Activated T-helper 1 cell treated with anti-CD3 and anti-CD28 coated beads, Interleukin-12 subunit alpha, Interleukin-12 subunit beta, Interleukin-2, Interleukin-4 antibody, amounts not matched to agents 30 ng/mL and 10 ng/mL and 1 ng/mL, durations not matched to agents 14 hours and 24 hours and 36 hours (primary cell): ENCODE data around the gene MVD. TPM values are rescaled to one million over a fixed set of nuclear protein-coding genes. Genes with fewer than 3 reads are reported as not detected.

Experiments used
- DNase-seq: peaks from one replicate; pipeline ENCODE4 v3.0.0; 2021; ENCODE audit warnings: low spot score
- H3K27ac Mint-ChIP-seq: one replicate; pipeline ENCODE4 v1.8.0; 2021; ENCODE audit warnings: mild to moderate bottlenecking, mixed read lengths
- H3K27me3 Mint-ChIP-seq: one replicate; pipeline ENCODE4 v1.8.0; 2022; ENCODE audit warnings: mild to moderate bottlenecking, moderate library complexity, mixed read lengths; ENCODE audit not compliant: insufficient read depth
- H3K36me3 Mint-ChIP-seq: one replicate; pipeline ENCODE4 v1.8.0; 2021; ENCODE audit warnings: low read depth, mixed read lengths
- H3K4me1 Mint-ChIP-seq: one replicate; pipeline ENCODE4 v1.8.0; 2021; ENCODE audit warnings: low read depth, mixed read lengths
- H3K4me3 Mint-ChIP-seq: one replicate; pipeline ENCODE4 v1.8.0; 2021; ENCODE audit warnings: mild to moderate bottlenecking, moderate library complexity, mixed read lengths
- H3K9me3 Mint-ChIP-seq: one replicate; pipeline ENCODE4 v1.8.0; 2021; ENCODE audit warnings: mixed read lengths
- intact Hi-C: fragments of 100-400 bp; cut with micrococcal nuclease; formaldehyde crosslinking; loops from one replicate; pipeline ENCODE4 v1.15.1; 2024
- total RNA-seq: library from RNA; stranded (reverse); gene quantifications from 2 replicates; pipeline ENCODE4 v1.2.3, GENCODE V29; 2022

MVD gene
- total RNA-seq, 1 donor from 2014 or later, result 88.8 TPM

DNA sequence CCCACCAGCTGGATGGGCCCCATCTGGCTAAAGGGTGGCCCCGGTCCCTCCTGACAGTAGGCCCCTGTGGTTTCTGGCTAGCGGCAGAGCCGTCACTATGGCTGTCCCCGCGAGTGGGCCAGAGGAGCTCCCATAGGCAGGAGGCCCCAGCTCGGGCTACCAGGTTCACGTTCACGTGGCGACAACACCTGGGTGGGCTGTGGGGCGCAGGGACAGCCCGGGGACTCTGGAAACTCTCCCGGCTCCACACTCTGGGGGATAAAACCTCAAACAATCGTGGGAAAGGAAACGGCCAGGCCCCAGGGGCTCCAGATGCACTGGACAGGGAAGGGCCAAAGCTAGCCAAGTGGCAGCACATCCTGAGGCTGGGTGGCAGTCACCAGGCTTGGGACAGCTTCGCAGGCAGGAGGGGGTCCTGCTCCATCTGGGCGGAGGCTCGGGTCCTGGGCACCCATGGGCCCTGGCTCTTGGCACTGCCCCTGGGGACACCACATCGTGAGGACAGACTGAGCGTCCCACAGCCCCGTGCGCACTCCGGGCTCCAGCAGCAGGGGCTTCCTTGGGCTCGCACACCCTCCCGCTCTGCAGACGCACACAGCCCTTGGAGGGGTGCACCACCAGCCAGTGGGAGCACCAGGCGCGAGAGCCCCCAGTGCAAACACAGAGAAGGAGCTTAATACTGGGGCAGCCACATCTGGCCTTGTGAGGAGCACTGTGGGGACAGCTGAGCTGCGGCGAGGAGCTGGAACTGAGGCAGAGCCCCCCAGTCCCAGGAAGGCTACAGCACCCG is 38.9 kb upstream of the MVD start:
- Mint-ChIP-seq H3K4me3 (peak overlapping the region; percentile 89), H3K27me3 (no peaks in the 10 kb centered on the region), H3K4me1 (peaks cover 57% of the 10 kb centered on the region), H3K9me3 (no peaks in the 10 kb centered on the region), H3K27ac (peak overlapping the region; percentile 94), H3K36me3 (peaks cover 22% of the 10 kb centered on the region)
- intact Hi-C loops, result loop anchor here (1.0 to 10.0 kb wide), 8 partner anchors 15 to 747 kb away; partner anchors contain the start of genes BANP, CDT1, CYBA and IL17C
- no peak for DNase-seq

DNA sequence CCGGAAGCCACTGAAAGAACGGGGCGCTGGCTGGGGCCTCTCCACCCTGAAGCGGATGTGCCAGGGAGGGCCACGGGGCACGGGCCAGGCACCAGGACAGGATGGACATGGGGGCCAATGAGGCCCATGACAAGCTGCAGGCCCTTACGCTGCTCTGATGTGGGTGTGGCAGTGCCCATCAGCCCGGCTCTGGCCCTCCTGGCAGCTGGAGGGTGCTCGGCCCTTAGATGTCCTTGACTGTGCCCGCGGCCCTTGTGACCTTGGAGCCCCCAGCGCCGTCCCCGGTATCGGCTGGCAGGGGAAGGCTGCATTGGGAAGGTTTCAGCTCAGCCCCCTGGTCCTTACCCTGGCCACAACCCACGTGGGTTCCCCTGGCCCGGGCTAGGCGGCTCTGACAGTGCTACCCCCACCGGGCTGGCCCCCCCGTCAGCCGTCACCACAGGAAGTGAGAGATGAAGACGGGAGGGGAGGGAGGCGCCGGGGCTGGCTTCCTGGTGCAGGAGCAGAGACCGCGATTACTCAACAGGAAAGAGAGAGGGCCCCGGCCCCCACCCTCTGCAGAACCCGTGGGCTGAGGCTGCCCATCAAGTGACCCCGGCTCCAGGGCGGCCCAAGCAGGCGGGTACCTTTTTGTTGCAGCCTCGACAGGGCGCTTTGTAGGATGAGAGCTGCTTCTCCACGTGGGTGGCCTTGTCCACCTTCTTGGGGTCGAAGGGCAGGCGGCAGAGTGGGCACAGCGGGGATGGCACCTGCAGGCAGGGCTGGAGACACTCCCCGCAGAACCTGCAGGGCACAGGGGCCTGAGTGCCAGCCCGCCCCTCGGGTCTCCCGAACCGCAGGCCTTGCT is 38.0 kb upstream of the MVD start:
- no peaks in the 10 kb centered on the region for H3K9me3 Mint-ChIP-seq
- peak overlapping the region; percentile 94 for H3K27ac Mint-ChIP-seq
- peaks cover 57% of the 10 kb centered on the region for H3K4me1 Mint-ChIP-seq
- H3K4me3 Mint-ChIP-seq, result peak overlapping the region; percentile 89
- H3K36me3 Mint-ChIP-seq, result peaks cover 22% of the 10 kb centered on the region
- DNase-seq, result peak; percentile 92
- H3K27me3 Mint-ChIP-seq, result no peaks in the 10 kb centered on the region
- intact Hi-C loops, result loop anchor here (1.0 to 10.0 kb wide), 7 partner anchors 15 to 746 kb away; partner anchors contain the start of genes BANP, CDT1, IL17C and MVD

DNA sequence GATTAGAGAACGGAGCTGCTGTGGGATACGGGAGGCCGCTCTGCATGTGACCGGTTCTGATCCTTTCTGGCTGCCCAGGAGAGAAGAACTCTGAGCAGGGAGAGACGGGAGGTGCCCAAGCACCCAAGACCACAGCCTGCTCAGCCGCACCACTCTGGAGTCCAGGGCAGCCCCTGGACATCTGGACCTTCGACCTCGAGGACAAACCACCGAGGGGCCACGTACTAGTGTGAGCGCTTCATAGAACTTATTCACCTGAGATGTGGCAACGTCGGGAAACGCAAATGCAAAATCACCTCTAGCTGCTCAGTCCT is 37.4 kb upstream of the MVD start:
- H3K36me3 Mint-ChIP-seq, result peaks cover 22% of the 10 kb centered on the region
- peak overlapping the region; percentile 94 for H3K27ac Mint-ChIP-seq
- peaks cover 55% of the 10 kb centered on the region for H3K4me1 Mint-ChIP-seq

DNA sequence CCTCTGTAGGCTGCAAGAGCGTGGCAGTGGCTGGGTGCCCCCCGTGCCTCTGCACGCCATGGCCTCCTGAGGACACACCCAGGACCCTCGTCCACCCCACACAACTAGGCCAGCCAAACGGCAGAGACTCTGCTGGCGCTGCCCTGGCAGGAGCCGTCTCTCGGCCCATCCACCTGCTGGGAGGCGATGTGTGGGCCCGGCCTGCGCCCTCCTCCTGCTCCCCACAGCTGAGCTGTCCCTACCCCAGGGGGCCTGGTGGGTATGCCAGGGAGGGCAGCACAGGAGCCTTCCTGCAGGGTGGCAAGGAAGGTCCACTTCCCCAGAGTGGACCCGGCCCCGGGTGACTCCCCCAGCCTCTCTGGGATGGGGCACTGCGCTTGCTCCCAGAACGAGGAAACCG is 36.3 kb upstream of the MVD start:
- H3K27ac Mint-ChIP-seq, result no peak overlapping the region
- H3K27me3 Mint-ChIP-seq, result no peaks in the 10 kb centered on the region
- no peaks in the 10 kb centered on the region for H3K9me3 Mint-ChIP-seq
- intact Hi-C loops, result no loop called here
- DNase-seq, result no peak
- peaks cover 46% of the 10 kb centered on the region for H3K4me1 Mint-ChIP-seq
- H3K36me3 Mint-ChIP-seq, result peaks cover 23% of the 10 kb centered on the region
- no peak overlapping the region for H3K4me3 Mint-ChIP-seq

More for the DNA sequence above, 37.4 kb upstream of the MVD start:
- H3K9me3 Mint-ChIP-seq, result no peaks in the 10 kb centered on the region
- no peaks in the 10 kb centered on the region for H3K27me3 Mint-ChIP-seq
- intact Hi-C loops, result loop anchor here (5.0 to 10.0 kb wide), 4 partner anchors 63 to 745 kb away; partner anchors contain the start of genes BANP, CDT1 and IL17C
- no peak for DNase-seq
- H3K4me3 Mint-ChIP-seq, result peak overlapping the region; percentile 89

DNA sequence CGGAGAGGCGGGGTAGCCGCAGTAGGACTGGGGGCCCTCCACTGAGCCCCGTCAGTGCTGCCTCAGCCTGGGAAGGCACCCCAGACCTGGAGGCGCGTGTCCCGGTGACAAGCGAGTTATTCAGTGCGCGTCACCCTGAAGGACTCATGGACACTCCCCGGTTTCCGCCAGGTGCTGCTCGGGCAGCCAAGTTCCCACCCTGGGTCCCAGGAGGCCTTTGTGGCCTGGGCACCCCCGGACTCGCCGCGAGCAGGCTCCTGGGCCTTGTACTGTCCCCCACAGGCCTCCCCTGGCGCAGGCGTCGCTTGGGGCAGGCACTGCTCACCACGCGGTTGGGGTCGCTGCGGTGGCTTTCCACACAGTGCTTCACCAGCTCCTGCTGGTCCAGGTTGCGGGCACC is 35.8 kb upstream of the MVD start:
- Mint-ChIP-seq H3K4me3 (no peak overlapping the region), H3K4me1 (peaks cover 40% of the 10 kb centered on the region), H3K27ac (no peak overlapping the region), H3K27me3 (no peaks in the 10 kb centered on the region), H3K9me3 (no peaks in the 10 kb centered on the region), H3K36me3 (peaks cover 20% of the 10 kb centered on the region)
- no peak for DNase-seq
- intact Hi-C loops, result no loop called here

DNA sequence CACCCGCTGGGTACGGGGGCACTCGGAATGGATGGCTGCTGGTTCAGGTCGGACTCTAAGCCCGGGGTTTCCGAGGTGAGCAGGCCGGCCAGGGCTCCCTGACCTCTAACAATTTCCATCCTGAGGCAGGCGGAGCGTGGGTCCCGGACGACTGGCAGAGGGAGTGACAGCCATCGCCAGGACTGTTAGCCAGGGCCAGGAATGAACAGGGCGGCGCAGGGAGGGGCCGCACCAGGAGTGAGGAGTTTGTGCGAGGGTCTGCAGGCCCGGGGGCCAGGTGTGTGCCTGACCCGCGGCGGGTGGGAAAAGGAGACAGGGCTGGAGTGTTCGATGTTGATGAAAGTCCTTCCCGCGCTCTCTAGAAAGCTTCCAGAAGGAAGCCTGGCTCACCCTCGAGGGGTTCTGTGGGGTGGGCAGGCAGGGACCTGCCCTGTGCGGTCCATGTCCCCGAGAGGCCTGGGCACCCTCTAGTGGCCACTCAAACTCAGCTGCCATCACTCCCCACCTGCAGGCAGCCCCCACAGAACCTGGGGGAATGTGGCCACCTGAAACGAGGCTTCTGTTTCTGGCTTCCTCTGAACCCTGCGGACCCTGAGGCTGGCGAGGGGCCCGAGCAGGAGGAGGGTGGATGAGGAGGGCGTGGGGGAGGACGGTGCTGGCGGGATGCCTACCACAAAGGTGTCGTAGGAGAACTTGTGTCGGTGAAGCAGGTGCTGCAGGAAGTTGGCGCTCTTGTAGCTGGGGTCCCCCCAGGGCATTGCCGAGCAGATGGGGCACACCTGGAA is 35.1 kb upstream of the MVD start:
- Mint-ChIP-seq H3K36me3 (peaks cover 20% of the 10 kb centered on the region), H3K4me3 (no peak overlapping the region), H3K27ac (no peak overlapping the region), H3K27me3 (no peaks in the 10 kb centered on the region), H3K4me1 (peaks cover 36% of the 10 kb centered on the region), H3K9me3 (no peaks in the 10 kb centered on the region)
- intact Hi-C loops, result no loop called here
- no peak for DNase-seq

DNA sequence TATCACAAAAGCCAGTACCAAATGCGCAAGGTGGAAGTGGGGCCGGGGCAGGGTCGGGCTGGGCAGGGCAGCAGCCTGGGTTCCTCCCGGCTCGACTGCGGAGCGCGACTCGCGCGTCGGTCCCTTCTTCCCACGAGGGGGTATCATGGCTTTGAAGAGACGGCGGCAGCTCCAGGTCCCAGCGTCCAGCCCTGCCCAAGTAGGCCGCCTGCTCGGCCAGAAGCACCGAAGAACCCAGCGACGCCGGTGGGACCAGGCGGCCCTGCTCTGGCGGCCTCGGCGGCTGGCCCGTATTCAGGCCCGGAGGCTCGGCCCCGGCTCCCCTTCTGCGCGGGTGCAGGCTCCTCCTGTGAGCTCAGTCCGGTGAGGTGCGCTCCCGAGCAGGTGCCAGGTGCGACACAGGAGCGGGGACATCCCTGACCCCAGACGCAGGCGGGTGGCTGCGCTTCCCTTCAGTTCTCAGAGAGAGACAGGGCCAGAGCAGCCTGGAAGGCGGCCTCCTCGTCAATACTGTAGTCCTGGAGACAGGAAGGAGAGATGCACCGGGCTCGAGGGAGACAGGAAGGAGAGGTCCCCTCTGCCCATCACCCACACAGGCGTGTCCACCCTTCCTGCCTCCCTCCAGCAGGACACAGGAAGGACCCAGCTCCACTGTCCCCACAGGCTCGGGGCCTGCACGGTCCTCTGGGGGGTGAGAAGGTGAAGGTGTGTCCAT is 34.4 kb upstream of the MVD start:
- Mint-ChIP-seq H3K27me3 (no peaks in the 10 kb centered on the region), H3K4me3 (no peak overlapping the region), H3K27ac (no peak overlapping the region), H3K9me3 (no peaks in the 10 kb centered on the region), H3K4me1 (peaks cover 36% of the 10 kb centered on the region), H3K36me3 (peaks cover 15% of the 10 kb centered on the region)
- no peak for DNase-seq
- intact Hi-C loops, result no loop called here

DNA sequence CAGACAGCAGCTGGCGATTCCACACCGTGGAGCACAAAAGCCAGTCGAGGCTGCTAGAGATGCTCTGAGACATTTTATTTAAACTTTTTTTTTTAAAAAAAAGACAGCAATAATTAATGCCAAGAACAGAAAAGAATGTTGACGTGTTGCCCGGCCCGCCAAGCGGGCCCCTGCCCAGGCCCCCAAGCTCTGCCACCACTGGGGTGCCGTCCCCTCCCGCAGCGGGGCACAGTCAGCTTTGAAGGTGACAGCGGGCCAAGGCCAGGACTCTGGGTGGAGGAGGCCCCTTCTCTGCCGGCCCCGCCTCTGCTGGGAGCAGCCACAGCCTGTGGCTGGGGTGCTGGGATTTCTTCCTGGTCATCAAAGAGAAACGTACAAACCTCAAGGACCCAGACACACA is 33.5 kb upstream of the MVD start:
- H3K9me3 Mint-ChIP-seq, result no peaks in the 10 kb centered on the region
- intact Hi-C loops, result no loop called here
- no peaks in the 10 kb centered on the region for H3K27me3 Mint-ChIP-seq

DNA sequence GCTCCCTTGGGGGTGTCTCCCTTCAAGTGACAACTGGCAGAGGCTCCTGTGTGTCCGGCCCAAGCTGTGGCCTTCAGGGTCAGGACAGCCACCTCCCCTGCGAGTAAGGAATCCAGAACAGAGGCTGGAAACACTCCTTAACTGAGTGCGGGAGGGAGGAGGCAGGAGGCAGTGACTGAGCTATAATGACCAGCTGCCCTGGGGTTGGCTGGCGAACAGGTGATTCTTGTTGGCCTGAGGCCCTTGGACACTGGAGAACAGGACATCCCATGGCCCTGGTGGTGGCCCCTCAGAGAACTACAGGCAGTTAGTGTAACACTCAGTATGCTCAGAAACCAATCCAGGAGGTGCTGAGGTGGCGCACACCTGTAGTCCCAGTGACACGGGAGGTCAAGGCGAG is 32.9 kb upstream of the MVD start:
- Mint-ChIP-seq H3K27ac (no peak overlapping the region), H3K9me3 (no peaks in the 10 kb centered on the region), H3K27me3 (no peaks in the 10 kb centered on the region), H3K4me1 (peaks cover 37% of the 10 kb centered on the region), H3K36me3 (peaks cover 15% of the 10 kb centered on the region), H3K4me3 (no peak overlapping the region)
- intact Hi-C loops, result no loop called here
- no peak for DNase-seq

More for the DNA sequence above, 33.5 kb upstream of the MVD start:
- Mint-ChIP-seq H3K36me3 (peaks cover 15% of the 10 kb centered on the region), H3K27ac (no peak overlapping the region), H3K4me1 (peaks cover 36% of the 10 kb centered on the region), H3K4me3 (no peak overlapping the region)
- no peak for DNase-seq

DNA sequence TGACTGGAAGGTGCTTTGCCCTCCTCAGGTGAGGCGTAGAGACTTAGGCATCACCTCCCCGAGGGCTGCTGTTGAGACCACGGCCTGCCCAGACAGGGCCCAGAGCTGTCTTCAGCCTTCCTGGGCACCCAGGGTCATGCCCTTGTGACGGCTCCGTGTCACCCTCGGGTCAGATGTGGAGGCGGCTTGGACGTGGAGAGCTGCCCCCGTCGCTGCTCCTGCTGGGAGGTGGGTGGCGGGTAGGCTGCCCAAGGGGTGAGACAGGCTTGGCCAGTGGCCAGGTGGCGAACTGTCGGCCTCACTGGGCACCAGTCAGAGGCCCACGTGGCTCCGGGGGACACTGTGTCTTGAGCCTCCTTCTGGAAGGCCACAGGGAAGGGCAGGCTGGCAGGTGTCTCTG is 32.3 kb upstream of the MVD start:
- no peak overlapping the region for H3K4me3 Mint-ChIP-seq
- intact Hi-C loops, result no loop called here
- H3K9me3 Mint-ChIP-seq, result no peaks in the 10 kb centered on the region
- H3K27ac Mint-ChIP-seq, result no peak overlapping the region
- H3K4me1 Mint-ChIP-seq, result peaks cover 37% of the 10 kb centered on the region
- H3K27me3 Mint-ChIP-seq, result no peaks in the 10 kb centered on the region
- peaks cover 15% of the 10 kb centered on the region for H3K36me3 Mint-ChIP-seq
- no peak for DNase-seq

DNA sequence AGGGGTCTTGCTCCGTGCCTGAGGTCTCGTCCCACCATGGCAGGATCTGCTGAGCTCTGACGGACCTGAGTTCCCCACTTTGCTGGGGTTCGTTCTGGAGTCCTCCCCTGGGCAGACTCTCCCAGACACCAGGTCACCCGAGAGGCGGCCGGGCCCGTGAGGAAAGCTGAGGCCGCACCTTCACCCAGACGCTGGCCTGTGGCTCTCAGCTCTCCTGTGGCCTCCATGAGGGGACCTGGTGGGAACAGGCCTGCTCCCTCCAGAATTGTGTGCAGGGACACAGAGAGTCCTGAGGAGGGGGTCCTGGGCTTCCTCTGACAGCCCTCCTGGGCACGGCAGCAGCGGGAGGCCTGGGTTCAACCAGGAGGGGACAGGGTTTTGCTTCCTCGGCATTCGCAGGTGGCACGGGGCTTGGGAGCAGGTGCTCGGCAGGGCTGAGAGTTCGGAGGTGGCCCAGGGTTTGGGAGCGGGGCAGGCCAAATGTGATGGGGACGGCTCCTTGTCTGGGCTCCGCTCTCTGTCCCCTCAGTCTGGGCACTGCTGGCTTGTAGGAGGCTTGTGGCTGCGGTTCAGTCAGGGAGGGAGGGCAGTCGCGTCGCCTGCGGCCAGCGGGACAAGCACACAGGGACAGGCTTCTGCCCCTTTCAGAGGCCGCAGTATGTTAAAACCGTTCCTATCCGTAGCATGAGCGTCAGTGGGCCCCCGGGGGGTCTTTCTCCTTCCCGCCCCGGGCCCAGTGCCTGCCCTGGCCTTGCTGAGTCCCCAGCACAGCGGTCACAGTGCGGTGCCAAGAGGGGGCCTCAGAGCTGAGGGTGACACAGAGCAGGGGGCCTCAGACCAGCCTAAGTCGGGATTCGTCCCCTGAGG is 31.6 kb upstream of the MVD start:
- Mint-ChIP-seq H3K9me3 (no peaks in the 10 kb centered on the region), H3K27ac (no peak overlapping the region), H3K4me3 (no peak overlapping the region), H3K4me1 (peaks cover 33% of the 10 kb centered on the region), H3K27me3 (no peaks in the 10 kb centered on the region), H3K36me3 (peaks cover 10% of the 10 kb centered on the region)
- no peak for DNase-seq
- intact Hi-C loops, result no loop called here
